Measurements from ENCODE around the gene ACTR2.
"Not testable (repeated sequence)": the region's sequence is repeated elsewhere in the genome, so short reads cannot be mapped to it uniquely, and the experiment has no call there.

ACTR2 gene

DNA sequence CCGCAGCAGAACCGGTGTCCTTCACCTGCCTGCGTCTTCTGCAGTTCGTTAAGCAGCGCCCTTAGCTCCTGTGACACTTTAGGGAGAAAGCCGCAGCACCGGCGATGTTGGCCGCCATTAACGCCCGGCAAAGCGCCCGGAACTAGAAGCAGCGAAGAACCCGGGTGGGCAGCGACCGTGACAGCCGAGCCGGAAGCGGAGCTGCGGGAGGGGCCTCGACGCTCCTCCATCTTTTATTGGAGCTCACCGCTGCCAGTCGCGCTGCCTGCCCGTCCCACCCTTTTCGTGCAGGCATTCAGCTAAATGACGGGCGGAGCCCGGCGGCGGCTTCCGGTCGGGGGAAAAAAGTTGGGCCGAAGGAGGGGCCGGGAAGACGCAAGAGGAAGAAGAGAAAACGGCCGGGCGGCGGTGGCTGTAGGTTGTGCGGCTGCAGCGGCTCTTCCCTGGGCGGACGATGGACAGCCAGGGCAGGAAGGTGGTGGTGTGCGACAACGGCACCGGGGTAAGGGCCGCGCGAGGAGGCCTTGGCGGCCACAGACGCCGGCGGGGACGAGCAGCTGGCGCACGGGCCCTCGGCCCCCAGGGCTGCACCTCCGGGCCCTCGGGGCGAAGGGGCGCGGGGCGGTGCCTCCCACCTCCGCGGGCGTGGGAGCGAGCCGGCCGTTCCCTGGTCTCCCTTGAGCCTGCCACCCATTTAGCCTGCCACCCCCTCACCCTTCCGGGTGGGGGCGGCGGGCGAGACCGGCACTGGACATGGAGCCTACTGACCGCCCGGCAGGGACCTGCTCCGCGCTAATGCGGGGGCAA, at the start of gene ACTR2:
ACTR2 (plus strand) TSS at position 376 of the 807 bp plus-strand sequence; CDS start at position 455, 79 bp downstream.
- DNase-seq (ENCODE audit: low read depth), result peak; percentile 95

DNA sequence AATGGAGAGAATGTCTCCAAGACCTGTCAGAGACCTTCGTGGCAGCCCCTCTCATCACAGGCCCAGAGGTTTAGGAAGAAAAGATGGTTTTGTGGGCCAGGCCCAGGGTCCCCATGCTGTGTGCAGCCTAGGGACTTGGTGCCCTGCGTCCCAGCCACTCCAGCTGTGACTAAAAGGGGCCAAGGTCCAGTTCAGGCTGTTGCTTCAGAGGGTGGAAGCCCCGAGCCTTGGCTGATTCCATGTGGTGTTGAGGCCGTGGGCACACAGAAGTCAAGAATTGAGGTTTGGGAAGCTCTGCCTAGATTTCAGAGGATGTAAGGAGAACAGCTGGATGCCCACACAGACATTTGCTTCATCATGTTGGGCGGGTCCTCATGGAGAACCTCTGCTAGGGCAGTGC, 45.1 kb upstream of the ACTR2 start:
- DNase-seq (ENCODE audit: low read depth), result no peak

DNA sequence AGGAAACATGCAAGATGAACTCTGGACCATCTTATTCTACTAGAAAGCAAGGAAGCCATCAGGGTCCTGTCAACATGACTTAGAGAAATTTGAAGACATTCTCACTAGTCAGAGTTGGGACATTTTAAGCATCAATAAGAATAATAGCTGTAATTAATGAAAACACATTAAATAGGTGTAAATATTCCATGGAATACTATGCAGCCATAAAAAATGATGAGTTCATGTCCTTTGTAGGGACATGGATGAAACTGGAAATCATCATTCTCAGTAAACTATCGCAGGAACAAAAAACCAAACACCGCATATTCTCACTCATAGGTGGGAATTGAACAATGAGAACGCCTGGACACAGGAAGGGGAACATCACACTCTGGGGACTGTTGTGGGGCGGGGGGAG, 44.2 kb upstream of the ACTR2 start:
- DNase-seq (ENCODE audit: low read depth), result not testable (repeated sequence)

DNA sequence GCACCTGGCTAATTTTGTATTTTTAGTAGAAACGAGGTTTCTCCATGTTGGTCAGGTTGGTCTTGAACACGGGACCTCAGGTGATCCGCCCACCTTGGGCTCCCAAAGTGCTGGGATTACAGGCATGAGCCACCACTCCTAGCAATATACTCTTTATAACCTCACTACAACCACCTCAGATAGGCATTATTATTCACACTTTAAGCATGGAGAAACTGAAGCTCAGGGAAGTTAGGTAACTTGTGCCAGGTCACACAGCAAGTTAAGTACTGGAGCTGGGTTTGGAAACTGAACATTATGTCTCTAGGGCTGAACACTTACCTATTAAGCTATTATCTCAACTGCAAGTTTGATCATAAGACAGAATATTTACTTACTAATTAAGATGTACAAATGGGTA, 42.6 kb upstream of the ACTR2 start:
- no peak for DNase-seq (ENCODE audit: low read depth)

DNA sequence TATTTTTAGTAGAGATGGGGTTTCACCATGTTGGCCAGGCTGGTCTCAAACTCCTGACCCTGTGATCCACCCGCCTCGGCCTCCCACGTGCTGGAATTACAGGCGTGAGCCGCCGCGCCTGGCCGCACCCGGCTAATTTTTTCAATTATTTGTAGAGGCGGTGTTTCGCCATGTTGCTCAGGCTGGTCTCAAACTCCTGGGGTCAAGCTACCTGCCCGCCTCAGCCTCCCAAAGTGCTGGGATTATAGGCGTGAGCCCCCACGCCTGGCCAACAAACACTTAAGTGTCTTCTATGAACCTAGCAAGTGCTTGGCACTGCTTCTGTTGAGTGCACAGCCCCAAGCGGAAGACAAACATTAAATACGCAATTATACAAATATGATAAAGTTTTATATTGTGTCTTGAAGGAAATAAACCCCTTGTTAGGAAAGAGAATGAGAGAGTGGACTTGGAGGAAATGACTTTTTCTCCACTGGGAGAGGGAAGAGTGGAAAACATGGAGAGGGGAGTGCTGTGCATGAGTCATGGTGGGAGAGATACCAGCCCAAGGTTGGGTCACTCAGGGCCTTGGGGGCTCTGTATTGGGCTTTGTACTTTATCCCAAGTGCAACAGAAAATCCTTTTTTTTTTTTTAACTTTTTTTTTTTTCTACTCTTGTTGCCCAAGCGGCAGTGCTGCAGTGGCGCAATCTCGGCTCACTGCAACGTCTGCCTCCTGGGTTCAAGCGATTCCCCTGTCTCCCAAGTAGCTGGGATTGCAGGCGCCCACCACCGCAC, 41.4 kb upstream of the ACTR2 start:
- DNase-seq (ENCODE audit: low read depth), result no peak

DNA sequence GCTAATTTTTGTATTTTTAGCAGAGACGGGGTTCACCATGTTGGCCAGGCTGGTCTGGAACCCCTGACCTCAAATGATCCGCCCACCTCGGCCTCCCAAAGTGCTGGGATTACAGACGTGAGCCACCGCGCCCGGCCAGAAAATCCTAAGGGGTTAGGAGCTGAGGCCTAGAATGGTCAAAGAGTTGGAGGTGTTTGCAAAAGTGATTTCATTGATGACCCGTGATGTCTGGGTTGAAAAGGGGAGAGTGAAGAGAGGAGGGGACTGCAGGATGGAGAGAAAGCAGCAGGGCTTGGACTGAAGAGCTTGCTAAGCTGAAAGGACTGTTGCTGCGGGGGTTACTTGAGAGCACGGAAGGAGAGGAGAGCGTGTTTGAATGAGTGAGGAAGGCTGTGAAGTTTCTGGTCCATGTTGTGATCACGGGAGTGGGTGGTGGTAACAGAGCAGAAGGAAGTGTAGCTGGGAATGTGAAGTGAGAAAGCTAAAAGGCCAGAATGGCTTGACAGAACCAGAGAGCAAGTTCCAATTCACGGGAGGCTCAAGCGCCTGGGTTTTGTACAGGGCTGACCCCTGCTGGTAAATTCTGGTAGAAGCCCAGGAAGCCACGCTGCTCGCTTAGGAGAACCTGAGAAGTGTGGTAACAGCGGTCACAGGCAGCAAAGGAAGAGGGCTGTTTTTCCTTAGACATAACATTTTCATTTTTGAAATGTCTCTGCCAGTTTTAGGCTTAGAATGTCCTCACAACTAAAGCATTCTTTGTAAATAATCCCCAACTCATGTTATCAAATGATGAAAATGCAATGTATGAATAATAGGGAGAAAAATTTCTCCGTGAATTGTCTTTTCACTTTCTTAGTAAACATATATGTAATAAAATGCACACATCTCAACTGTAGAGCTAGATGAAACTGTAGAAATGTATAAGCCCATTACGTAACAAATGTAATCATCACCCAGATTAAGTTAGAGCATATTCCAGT, 40.5 kb upstream of the ACTR2 start:
- DNase-seq (ENCODE audit: low read depth), result peak; percentile 52

DNA sequence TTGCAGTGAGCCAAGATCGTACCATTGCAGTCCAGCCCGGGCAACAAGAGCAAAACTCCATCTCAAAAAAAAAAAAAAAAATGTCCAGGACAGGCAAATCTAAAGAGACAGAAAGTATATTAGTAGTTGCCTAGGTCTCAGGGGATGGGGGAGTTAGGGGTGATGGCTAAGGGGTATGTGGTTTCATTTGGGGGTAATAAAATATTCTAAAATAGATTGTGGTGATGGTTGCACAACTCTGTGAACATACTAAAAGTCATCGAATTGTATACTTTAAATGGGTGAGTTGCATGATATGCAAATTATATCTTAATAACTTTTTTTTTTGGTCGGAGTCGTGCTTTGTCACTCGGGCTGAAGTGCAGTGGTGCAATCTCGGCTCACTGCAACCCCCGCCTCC, 34.2 kb upstream of the ACTR2 start:
- no peak for DNase-seq (ENCODE audit: low read depth)

DNA sequence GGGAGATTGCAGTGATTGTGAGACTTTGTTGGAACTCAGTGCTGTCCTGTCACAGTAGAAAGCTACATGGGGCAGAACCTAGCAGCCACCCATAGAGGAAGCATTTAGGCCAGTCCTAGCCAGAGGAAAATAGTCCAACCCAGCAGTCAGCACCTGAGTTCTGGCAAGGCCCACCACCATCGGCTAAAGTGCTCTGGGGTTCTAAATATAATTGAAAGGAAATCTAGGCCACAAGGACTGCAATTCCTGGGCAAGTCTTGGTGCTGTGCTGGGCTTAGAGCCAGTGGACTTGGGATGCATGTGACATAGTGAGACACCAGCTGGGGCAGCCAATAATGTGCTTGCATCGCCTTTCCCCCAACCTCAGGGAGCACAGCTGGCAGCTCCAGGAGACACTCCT, 28.9 kb upstream of the ACTR2 start:
- DNase-seq (ENCODE audit: low read depth), result no peak

DNA sequence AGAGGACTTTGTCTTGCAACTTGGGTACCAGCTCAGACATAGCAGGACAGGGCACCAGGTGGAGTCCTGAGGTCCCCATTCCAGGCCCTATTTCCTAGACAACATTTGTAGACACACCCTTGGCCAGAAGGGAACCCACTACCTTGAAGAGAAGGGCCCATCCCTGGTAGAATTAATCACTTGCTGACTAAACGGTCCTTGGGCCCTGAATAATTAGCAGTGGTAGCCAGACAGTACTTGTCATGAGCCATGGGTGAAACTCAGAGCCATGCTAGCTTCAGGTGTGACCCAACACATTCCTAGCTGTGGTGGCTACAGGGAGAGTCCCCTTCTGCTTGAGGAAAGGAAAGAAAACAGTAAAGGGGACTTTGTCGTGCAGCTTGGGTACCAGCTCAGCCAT, 28.5 kb upstream of the ACTR2 start:
- no peak for DNase-seq (ENCODE audit: low read depth)

DNA sequence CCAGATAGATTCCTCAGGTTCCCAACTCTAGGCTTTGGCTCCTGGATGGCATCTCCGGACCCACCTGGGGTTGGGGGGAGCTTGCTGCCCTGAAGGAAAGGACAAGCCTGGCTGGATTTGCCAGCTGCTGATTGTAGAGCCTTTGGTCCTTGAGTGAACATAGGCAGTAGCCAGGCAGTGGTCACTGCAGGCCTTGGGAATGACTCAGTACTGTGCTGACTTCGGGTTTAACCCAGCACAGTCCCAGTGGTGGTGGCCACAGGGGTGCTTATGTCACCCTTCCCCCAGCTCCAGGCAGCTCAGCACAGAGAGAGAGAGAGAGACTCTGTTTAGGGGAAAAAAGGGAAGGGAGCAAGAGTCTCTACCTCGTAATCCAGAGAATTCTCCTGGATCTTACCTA, 27.7 kb upstream of the ACTR2 start:
- DNase-seq (ENCODE audit: low read depth), result no peak

DNA sequence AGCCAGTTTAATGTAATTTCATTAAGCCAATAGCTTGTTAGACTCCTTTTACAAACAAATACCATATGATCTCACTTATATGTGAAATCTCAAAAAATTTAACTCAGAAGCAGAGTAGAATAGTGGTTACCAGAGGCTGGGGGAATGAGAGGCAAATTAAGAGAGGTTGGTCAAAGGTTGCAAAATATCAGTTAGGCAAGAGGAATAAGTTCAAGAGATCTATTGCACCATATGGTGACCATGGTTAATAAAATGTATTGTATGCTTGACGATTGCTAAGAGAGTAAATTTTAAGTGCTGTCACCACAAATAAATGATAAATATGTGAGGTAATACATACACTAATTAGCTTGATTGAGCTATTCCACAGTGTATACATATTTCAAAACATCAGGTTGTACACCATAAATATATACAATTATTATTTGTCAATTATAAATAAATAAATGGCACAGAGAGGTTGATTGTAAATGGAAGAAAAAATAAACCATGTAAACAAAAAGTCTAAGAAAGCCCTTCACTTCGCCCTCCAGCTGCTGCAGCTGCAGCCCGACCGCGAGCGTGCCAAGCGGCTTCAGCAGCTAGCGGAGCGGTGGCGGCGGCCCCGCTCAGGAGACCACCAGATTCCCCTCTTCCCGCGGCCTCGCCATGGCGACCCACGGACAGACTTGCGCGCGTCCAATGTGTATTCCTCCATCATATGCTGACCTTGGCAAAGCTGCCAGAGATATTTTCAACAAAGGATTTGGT, 23.0 kb upstream of the ACTR2 start:
- DNase-seq (ENCODE audit: low read depth), result no peak

DNA sequence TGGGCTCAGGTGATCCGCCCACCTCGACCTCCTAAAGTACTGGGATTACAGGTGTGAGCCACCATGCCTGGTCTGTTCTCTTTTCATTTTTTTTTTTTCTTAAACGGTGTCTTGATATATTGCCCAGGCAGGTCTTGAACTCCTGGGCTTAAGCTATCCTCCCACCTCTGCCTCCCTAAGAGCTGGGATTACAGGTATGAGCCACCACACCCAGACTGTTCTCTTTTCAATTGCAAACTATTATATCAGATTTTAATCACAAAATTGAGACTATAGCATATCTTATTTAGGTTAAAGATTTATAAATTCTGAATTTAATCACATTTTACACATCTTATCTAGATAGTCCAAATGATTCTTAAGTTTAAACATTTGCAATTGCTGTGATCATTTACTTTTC, 15.5 kb upstream of the ACTR2 start:
- no peak for DNase-seq (ENCODE audit: low read depth)

DNA sequence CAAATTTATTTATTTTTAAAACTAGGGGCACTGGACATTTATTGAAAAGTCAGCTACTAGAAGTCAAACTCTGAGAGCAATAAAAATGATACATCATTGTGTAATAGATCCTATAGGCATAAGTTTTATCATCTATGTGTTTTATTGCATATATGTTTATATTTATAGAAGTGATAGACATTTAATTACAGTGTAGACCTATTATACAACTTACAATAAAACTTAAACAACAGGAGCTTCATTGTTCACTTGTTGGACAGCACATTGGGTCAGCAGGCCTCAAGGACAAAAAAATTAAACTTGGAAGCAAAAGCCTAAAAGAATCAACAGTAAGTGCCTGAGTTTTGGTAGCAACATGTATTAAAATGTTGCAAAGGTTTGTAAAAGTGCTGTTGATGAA, 15.0 kb upstream of the ACTR2 start:
- no peak for DNase-seq (ENCODE audit: low read depth)

DNA sequence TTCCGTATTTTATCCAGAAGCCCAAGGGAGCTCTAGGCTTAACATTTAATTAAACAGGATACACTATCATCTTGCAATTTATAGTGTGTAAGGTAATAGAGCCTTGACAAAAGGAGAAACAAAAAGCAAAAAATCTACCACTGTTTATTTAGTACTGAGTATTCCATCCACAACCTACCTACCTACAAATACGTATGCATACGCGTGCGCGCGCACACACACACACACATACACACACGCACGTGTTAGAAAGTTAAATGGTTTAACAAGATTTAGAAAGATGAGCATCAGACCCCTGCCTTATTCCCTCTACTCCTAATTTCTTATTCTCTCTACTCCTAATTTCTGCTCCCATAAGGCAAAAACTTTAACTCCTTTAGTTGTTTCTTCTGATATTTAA, 14.6 kb upstream of the ACTR2 start:
- no peak for DNase-seq (ENCODE audit: low read depth)

DNA sequence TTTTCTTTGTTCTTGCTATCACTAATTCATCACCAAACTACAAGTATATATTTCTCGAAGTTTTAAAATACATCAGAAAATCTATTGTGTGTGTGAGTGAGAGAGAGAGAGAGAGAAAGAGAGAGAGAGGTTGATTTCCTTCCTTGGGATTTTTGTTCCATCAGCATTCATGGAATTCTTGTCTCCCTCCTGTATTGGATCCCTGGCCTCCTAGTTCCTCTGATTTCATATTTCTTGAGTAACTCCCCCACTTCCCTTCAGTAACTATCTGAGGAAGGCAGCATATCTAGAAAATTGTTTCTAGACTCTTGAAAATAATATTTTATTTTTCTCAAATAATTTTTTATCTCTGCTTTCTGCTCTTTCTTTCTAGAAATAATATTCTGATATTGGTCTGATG, 13.3 kb upstream of the ACTR2 start:
- no peak for DNase-seq (ENCODE audit: low read depth)

DNA sequence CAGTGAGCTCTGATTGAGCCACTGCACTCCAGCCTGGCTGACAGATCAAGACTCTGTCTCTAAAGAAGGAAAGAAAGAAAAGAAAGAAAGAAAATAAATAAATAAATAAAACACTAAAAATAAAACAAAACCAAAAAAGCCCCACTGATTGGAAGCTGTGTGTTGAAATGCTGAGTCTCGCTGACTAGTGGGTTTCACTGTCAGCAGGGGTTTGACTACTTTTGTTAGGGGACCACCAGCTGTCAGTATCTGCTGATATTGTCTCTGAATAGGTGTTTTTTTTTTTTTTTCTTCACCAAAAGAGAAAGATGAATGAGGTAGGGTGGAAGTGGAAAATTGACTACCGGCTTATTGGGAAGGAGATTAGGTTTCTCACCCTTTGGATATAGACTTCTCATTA, 12.8 kb upstream of the ACTR2 start:
- no peak for DNase-seq (ENCODE audit: low read depth)

DNA sequence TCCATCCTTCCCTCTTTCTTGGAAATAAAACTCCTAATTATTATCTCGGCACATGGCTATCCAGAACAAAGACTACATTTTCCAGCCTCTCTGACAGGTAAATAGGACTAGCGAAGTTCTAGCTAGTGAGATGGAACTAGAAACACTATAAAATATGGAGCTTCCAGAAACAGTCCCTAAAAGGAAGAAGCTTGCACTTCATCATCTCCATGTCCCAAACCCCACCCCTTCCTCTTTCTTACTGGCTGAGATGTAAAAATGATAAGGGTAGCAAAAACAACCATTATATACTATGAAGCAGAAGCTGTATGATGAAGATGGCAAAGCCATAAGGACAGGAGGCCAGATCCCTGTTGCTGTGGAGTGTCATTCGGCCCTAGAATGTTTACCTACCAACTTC, 11.7 kb upstream of the ACTR2 start:
- no peak for DNase-seq (ENCODE audit: low read depth)

DNA sequence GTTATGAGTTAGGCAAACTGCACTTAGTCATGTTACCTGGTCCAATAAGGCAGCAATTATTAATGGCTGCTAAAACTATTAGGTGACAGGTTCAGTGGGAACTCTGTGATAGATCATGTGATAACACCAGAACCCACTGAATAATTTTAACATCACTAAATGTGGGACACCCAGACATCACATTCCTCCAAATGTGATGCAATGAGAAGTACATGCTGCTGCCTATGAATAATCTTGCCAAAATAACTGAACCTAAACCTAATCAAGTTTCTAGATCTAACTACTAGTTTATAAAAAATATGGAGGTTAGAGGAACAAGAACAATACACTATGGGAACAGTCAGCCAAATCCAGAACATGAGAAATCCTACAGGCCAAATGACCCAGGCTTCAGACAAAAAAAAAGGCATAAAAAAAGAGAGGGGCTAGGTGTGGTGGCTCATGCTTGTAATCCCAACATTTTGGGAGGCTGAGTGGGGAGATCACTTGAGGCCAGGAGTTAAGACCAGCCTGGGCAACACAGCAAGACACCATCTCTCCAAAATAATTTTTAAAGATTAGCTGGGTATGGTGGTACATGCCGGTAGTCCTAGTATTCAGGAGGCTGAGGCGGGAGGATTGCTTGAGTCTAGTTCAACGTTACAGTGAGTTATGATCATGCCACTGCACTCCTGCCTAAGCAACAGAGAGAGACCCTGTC, 7.0 kb upstream of the ACTR2 start:
- DNase-seq (ENCODE audit: low read depth), result no peak

DNA sequence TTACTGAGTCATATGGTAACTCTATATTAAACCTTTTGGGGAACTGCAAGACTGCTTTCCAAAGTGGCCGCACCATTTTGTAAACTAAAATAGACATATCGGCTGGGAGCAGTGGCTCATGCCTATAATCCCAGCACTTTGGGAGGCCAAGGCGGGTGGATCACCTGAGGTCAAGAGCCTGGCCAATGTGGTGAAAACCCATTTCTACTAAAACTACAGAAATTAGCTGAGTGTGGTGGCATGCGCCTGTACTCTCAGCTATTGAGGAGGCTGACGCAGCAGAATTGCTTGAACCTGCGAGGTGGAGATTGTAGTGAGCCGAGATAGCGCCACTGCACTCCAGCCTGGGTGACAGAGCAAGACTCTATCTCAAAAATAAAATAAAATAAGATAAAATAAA, 6.4 kb upstream of the ACTR2 start:
- DNase-seq (ENCODE audit: low read depth), result not testable (repeated sequence)

DNA sequence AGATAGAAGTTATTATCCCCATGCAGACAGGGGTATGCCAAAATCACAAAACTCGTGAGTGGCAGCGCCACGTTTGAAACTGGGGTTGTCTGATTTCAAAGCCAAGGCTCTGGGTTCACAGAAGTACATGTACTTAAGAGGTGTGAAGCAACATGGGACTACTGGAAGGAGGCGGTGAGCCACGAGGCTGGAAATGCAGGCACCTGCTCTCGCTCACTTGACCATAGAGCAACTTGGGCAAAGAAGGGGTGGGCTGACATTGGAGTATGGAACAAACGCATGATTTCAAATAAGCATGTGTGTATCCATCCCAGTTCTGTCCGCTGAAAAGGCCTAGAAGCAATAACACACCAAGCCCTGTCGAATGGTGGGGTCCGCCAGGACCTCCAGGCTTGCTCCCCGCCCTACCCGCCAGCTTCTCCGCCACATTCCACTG, 593 bp upstream of the ACTR2 start:
- no peak for DNase-seq (ENCODE audit: low read depth)

DNA sequence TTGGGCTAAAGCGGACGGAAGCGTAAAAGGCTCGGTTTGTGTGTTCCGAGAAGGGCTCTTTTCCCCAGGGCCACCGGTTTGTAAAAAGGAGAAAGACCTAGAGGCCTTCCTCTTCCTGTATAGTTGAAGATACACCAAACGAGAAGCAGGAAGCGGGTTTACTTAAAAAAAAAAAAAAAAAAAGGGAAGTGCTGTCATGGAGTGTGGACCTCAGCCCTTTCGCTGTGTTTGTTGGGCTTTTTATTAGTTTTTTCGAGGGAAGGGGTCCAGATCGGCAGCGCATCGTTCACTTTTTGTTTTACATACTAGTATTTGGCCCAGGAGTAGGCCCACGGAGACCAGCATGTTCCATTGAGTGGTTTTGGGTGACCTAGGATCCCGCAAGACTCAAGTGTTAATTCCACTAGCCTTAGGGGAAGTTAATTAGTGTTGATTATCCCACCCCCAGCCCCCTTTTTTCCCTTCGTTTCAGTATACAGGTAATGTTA, 676 bp downstream of the ACTR2 start:
- peak; percentile 6 for DNase-seq (ENCODE audit: low read depth)
